HG03521 (cell line): Measurements from ENCODE around the gene MYO1D.

Source experiments
- ATAC-seq: cut with Tn5 transposase; IDR thresholded peaks from one replicate; pipeline ENCODE4 v1.9.1; 2021; ENCODE audit warnings: mild to moderate bottlenecking, moderate library complexity; ENCODE audit not compliant: unreplicated experiment

The MYO1D gene

DNA sequence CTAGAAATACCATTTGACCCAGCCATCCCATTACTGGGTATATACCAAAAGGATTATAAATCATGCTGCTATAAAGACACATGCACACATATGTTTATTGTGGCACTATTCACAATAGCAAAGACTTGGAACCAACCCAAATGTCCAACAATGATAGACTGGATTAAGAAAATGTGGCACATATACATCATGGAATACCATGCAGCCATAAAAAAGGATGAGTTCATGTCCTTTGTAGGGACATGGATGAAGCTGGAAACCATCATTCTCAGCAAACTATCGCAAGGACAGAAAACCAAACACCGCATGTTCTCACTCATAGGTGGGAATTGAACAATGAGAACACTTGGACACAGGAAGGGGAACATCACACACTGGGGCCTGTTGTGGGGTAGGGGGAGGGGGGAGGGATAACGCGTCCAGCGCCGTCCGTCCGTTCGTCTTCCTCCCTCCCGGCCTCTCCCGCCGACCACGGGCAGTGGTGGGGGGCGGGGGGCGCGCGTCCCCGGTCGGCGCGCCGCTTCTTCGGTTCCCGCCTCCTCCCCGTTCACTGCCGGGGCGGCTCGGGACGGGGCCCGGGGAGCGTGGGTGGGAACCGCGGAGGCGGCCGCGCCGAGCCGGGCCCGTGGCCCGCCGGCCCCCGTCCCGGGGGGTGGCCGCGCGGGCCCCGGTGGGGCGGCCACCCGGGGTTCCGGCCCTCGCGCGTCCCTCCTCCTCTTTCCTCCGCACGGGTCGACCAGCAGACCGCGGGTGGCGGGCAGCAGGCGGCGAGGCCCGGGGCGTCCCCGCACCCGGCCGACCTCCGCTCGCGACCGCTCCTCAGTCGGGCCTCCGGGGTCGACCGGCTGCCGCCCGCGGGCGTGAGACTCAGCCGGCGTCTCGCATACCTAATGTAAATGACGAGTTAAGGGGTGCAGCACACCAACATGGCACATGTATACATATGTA lies 54.7 kb downstream of the MYO1D start:
- peak; percentile 45 for ATAC-seq

DNA sequence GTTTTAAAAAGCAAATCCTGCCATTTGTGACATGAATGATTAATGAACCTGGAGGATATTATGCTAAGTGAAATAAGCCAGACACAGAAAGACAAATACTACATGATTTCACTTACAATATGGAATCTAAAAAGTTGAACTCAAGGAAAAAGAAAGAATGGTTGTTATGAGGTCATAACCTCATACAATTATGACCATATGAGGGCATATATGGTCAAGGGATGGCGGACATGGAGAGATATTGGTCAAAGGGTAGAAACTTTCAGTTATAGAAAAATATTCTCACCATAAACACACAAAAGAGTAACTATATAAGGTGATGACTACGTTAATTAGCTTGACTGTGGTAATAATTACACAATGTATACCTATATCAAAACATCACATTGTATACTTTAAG lies 56.5 kb downstream of the MYO1D start:
- no peak for ATAC-seq

DNA sequence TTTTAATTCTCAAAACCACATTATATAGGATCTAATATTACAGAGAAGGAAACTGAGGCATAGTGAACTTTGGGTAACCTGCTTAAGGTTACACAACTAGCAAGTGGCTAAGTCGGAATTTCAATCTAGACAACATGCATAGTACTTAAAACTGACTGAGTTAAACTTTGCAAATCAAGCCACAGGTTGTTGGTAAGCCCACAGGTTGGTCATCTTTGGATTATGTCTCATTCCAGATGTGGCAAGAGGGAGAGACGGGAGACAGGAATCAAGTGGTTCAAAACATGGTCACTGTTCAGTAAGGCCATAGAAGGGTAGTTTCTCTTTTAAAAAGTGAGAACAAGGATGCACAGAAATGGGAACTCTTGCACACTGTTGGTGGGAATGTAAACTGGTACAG lies 57.1 kb downstream of the MYO1D start:
- ATAC-seq, result no peak

DNA sequence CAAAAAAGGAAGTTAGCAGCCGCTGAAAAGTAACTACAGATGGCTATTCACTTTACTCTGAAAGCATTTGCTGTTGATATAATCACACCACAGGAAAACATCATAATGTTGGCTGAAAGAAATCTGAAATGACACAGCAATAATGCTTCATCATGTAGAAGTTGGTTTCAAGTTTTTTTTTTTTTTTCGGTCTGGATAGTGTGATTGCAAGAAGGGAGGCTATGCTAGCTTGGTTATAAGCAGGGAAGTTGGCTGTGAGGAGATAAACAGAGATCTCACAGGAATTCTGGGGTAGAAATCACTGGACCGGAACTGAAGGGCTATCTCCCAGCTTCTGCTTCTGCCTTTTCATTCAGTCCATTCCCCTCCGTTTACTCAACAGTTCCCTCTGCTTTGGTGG lies 57.9 kb downstream of the MYO1D start:
- no peak for ATAC-seq

DNA sequence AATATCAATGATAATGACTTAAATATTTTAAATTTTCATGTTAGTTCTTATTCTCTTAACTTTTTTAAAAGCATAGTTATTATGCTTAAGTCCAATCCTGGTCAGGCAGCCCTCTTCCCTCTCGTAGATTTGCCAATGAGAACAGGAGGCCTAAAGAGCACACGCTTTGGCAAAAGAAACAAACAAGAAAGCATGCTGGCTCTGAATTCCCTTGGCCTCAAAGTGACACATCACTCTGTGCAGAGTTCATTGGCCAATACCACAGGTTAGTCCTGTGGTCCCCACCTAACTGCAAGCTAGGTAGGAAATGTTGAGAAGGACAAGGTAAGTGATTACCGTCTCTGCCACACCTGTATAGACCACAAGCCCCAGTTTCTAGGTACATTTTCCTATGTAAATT lies 61.5 kb downstream of the MYO1D start:
- no peak for ATAC-seq

DNA sequence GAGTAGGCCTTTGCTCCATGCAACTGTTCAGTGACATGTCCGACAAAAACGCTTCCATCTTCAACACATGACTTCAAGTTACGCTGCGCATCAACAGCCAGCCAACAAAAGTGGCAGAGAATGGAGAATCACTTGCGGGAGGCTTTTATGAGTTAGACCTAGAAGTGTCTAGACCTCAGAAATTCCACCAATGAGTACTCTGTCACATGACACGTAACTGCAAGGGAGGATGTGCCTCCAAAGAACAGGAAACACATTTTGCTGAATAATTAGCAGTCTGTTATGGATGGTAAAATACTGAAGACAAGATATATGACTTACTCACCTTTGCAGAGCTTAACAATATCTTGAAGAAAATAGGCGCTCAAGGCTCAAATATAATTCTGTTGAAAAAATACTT lies 62.1 kb downstream of the MYO1D start:
- no peak for ATAC-seq

DNA sequence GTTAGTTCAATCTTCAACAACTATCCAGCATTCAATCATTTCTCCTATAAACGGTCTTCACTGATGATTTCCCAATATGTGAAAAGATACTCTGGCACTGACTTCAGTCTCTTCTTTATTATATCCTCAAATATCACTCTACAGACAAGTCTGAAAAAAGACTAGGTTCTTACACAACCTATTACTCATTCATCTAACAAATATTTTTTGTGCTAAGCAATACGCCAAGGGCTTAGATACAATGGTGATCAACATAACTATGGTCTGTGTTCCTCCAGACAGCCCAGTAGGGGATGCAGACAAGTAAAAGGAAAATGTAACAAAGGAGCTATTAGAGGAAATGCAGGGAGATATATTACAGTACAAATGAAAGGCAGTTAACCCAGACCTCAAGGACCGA lies 63.9 kb downstream of the MYO1D start:
- no peak for ATAC-seq

DNA sequence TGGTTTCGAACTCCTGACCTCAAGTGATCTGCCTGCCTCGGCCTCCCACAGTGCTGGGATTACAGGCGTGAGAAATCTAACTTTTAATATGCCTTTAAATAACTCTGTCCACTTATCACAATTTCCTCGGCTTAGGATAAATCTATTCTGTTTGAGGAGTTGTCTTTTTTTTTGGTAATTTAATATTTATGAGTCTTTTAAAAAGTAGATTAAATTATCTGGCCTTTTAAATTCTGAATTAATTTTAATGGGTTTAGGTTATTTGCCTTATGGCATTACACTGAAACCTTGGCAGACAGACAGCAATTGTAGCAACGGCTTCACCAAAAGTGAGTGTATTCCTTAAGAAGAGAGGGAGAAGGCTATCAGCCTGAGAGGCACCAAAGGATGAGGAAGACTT lies 66.2 kb downstream of the MYO1D start:
- ATAC-seq, result no peak

DNA sequence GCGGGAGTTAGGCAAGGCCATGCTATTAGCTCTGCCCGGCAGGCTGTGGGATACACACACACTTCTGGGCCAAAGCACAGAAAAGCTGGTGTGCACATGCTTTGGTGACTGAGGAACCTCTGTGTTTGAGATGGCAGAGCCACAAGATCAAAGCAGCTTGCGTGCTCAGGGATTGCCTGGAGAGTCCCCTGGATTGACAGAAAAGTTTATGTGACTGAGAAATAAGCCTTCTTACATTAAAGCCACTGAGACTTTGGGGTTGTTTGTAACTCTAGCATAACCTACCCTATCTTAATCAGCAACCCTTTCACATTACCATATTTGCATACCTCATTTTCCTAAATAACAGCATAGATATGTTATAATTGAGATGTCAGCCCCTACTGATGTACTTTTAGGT lies 69.3 kb downstream of the MYO1D start:
- no peak for ATAC-seq

DNA sequence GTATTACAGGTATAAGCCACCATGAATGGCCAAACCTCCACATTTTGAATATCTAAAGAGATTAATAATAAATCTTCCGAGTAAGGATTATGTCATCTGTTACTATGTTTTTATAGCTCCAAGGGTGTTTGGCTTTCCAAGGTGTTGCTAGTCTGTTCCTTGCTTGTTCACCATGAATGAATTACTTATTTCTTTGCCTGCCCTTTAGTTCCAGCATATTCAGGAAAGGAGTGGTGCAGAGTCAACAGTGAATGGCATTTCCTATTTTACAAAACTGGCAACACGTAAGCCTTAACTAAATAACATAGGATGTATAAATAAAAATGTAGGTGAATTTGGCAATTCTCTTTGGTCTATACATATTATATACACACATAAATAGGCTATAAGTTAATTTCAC lies 70.3 kb downstream of the MYO1D start:
- no peak for ATAC-seq

DNA sequence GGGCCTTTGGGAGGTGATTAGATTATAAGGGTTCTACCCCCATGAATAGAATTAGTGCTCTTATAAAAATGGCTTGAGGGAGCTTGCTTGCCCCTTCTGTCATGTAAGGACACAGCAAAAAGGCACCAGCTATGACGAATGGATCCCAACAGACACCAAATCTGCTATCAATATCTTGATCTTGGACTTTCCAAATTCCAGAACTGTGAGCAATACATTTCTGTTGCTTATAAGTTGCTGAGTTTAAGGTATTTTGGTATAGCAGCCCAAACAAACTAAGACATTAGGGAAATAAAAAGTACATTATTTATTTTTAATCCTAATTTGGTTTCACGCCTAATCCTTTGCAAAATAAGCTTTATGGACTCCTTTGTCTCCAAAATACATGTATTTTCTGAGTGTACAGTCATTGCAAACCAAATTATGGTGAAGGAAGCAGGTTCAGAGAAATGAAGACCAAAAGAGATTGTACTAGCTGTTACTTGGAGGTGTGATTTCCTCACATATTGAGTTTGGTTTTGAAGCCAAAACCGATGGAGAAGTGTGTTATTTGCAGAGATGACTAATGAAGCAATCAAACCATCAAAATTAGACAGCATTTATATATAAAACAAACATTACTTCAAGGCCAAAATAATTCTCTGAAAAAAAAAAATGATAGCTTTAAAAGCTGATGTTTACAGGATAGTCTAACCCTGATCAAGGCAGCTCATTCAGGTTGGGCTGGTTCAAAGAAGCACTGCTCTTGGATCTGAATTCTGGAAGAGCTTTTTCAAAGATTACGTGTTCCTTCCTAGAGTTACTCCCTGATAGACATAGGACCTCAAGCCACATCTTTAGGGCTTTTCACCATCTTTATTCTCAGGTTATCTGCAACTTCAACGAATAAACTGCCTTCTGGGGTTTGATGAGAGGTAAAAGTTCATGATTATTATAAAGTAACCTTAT lies 71.6 kb downstream of the MYO1D start:
- no peak for ATAC-seq

DNA sequence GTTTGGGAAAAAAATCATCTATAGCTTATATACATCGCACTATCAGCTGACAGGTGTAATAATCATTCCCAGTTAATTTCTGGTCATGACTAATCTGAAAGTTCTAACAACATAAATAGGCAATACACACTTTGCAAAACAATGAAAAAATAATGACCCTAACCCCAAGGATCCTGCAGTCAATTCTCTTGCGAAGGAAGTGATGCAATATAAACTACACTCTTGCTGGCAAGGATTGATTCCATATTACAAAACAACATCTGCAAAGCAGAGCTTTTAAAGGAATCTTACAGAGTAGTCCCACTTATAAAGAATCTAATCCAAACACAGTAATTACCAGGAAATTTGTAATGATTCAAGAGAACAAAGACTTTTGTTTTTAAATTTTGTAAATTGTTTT lies 73.4 kb downstream of the MYO1D start:
- ATAC-seq, result no peak

DNA sequence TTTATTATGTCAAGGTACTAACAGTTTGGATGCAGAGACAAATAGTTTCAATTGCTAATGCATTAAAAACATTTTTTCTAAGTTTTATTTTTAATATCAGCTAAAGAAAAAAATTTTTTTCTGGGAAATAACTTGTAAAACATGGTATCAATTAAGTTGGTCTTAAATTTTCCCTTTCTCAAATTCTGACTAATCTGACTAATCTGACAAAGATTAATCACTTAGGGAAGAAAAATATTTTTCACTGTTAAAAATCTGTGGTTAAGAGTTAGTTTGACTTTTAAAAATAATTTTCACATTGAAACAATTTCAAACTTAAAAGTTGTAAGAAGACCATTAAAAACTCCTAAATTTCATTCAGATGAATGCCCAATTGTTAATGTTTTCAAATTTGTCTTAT lies 74.6 kb downstream of the MYO1D start:
- no peak for ATAC-seq

DNA sequence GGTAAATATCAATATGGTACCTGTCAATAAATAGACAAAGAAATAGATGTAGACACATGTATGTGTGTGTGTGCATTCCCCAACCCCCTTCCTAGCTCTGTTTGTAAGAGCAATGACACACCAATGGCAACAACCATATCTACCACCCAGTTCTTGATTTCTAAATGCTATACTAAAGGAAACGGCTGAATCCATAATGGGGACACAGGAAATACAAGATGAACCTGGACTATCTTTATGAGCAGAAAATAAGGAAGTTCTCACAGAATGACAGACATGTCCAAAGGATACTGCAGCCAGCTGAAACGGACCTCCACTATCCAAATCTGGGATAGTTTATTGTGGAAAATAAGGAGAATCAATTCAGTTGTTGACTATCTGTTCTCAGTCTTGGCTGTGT lies 75.3 kb downstream of the MYO1D start:
- no peak for ATAC-seq

DNA sequence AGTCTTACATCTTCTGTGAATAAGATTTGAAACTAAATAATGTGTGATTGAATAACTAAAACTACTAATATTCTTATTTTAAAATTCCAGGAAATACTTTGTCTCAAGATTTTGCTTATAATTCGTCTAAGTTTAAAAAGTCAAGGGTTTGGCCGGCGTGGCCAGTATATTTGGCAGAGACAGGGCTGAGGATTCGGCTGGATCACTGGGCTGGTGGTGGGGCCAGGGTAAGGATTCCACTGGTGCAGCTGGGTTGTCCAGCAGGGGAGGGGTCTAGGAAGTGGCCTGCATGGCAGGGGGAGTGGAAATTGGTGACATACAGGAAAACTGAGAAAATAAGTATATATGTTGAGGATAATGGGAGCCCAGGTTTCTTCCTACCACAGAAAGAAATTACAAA lies 75.7 kb downstream of the MYO1D start:
- no peak for ATAC-seq

DNA sequence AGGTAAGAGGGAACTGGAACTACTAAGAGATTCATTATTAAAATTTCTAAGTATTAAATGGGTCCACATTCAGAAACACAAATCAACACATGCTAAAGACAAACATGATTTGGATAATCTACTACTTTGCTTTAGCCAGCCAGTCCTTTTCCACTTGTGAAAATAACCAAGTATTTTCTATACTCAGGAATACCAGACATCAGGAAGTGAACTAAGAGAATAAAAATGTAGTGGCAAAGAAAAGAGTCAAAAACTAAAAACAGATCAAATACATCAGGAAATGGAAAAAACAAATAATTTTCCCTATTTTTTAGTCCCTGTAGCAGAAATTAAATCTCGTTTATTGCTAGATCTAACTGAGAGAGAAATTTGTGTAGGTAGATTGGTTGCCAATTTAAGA lies 78.0 kb downstream of the MYO1D start:
- no peak for ATAC-seq

DNA sequence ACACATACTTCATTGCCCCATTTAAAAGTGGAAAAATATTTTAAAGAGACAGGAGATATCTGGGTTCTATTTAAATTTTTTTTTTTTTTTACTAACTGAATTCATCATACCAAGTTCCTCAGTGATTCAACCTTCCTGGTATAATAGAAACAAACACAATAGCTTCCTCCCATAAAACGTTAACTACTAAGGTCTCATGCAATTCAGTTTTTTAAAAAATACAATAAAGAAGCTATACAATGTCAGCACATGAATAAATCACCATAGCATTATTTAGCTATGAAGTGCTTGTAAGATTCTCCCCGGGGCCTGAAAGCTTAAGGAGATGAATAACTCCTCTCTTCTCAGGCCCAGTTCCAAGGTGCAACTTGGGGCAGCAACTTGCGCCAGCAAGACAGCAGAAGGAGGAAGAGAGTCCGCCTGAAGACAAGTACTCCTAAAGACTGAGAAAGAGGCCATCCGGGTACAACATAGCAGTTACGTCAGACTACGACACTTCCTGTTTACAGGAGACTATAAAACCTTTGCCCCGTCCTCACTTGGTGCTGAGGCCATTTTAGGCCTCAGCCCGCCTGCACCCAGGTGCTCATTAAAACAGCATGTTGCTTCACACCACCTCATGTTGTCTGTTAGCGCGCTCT lies 81.5 kb downstream of the MYO1D start:
- ATAC-seq, result no peak

DNA sequence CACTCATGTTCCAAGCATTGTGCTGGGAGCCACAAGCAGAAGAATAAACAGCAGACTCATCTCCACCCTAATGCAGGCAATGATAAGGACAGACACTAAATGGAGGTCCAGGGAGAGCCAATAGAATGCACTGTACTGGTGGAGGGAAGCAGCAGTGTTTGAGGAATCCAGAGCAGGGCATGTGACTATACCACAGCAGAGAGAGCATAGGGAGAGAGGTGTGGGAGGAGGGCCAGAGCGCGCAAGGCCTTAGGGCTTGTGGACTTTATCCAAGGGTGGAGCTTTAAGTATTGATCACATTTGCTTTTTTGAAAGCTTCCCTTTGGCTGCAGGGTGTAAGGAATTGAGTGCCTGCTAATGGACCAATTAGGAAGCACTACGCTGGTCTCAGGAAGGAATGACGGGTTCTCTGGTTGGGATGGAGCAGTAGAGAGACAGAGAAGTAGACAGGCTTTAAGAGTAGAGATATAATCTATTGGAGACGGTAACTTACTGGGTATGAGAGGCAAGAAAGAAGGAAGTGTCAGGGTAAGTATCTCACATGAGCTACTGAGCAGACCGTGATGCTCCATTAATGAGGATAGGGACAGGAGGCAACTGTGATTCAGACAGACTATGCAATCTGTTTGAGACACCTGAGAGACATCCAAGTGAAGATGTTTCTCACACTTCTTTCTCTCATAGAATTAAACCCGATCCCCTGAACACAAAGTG lies 82.2 kb downstream of the MYO1D start:
- no peak for ATAC-seq

DNA sequence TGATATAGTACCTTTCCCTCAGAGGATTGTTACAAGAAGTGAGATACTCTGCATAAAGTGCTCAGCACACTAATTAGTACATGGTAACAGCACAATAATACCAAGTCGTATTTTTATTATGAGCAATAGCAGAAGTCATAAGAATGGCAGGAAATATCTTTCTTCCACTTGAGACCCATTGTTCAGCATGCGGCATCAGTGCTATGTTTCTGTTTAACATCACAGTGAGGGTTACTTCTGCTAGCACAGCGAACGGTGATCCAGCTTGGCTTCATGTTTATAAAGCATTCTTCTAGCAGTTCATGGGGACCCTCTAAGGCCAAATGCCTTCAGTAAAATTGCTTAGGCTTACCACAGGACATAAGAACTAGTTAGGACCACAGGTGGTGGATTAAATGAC lies 83.1 kb downstream of the MYO1D start:
- ATAC-seq, result no peak

DNA sequence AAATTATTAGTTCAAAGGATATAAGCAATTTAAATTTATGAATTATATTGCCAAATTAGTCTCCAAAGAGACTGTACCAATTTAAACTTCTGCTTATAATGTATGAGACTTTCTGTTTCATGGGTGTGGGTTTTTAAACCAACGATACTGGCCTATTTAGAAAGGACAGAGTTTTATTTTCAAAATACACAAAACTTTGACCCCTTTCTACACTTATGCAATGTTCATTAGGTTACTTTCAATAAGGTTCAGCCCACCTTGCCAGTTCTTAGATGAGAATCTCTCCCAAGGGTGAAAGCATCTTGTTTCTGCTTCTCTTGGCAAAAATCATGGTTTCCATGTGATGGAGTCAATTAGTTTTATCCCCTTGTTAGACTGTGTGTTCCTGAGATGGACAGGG lies 84.7 kb downstream of the MYO1D start:
- ATAC-seq, result no peak

DNA sequence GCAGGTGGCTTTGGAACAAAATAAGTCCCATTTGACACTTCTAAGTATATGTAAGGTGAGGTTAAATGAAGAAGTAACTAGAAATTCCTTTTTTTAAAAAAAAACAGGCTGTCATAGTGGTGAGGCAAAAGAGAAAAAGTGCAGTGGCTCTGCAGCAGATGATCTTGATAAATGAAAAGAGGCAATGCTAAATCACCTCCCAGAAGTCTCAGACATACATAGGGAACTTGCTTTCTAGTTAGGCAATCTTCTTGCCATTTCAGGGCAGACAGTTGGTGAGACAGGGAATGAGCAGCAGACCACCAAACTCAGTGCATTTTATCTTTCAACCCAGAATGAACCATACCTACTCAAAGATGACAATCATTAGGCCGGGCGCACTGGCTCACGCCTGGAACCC lies 90.8 kb downstream of the MYO1D start:
- ATAC-seq, result no peak
